KMS-11 (cell line): ENCODE data around the gene ZDHHC22.

Source experiments
- H2AFZ ChIP-seq: fragments of 200-600 bp; sonication (generic); 2 replicates; pipeline ENCODE4 v1.6.1; 2016; ENCODE audit warnings: antibody characterized with exemption, mixed run types, low read depth
- H3K27ac ChIP-seq: fragments of 200-600 bp; sonication (generic); 2 replicates; pipeline ENCODE4 v1.6.1; 2016; ENCODE audit warnings: mild to moderate bottlenecking, mixed run types
- H3K27me3 ChIP-seq: fragments of 200-600 bp; sonication (generic); 2 replicates; pipeline ENCODE4 v1.6.1; 2017; ENCODE audit warnings: mild to moderate bottlenecking, low read depth, mixed run types, moderate library complexity; ENCODE audit not compliant: insufficient read depth
- H3K36me3 ChIP-seq: fragments of 200-600 bp; sonication (generic); 2 replicates; pipeline ENCODE4 v1.6.1; 2017; ENCODE audit warnings: mild to moderate bottlenecking, mixed run types; ENCODE audit not compliant: insufficient read depth
- H3K4me1 ChIP-seq: fragments of 200-600 bp; sonication (generic); 2 replicates; pipeline ENCODE4 v1.6.1; 2016; ENCODE audit warnings: mild to moderate bottlenecking, low read depth, mixed run types; ENCODE audit not compliant: poor library complexity, severe bottlenecking
- H3K4me2 ChIP-seq: fragments of 200-600 bp; sonication (generic); 2 replicates; pipeline ENCODE4 v1.7.0; 2016; ENCODE audit warnings: mild to moderate bottlenecking, mixed run types
- H3K4me3 ChIP-seq: fragments of 200-600 bp; sonication (generic); IDR thresholded peaks from 2 replicates; pipeline ENCODE4 v1.6.1; 2017; ENCODE audit warnings: low read depth, low read length, mixed read lengths; ENCODE audit not compliant: insufficient read depth
- H3K79me2 ChIP-seq: fragments of 200-600 bp; sonication (generic); 2 replicates; pipeline ENCODE4 v1.6.1; 2016; ENCODE audit warnings: low read depth, mixed run types; ENCODE audit not compliant: insufficient read depth
- H3K9ac ChIP-seq: fragments of 200-600 bp; sonication (generic); 2 replicates; pipeline ENCODE4 v1.6.1; 2016; ENCODE audit warnings: mild to moderate bottlenecking, mixed run types
- H4K20me1 ChIP-seq: fragments of 200-600 bp; sonication (generic); 2 replicates; pipeline ENCODE4 v1.6.1; 2016; ENCODE audit warnings: mild to moderate bottlenecking, mixed run types; ENCODE audit not compliant: insufficient read depth
- CTCF ChIP-seq: fragments of 200-600 bp; sonication (generic); conservative IDR thresholded peaks from 2 replicates; pipeline ENCODE4 v1.6.1; 2017; ENCODE audit warnings: low read depth, mild to moderate bottlenecking, antibody characterized with exemption, low read length, moderate library complexity, mixed read lengths

ZDHHC22 gene

GRCh38 chr14:77186911-77187648 is 45.5 kb upstream of the ZDHHC22 start:
- Histone ChIP-seq H3K4me1 (no peaks in the 10 kb centered on the region), H3K4me3 (no peak overlapping the region), H3K36me3 (no peaks in the 10 kb centered on the region), H3K9ac (no peak overlapping the region), H3K27me3 (no peaks in the 10 kb centered on the region), H2AFZ (no peak overlapping the region), H4K20me1 (no peaks in the 10 kb centered on the region), H3K4me2 (no peak overlapping the region), H3K79me2 (no peaks in the 10 kb centered on the region), H3K27ac (no peak overlapping the region)
- TF ChIP-seq CTCF, result no peak

- no peaks in the 10 kb centered on the region for H3K79me2 ChIP-seq
- no peak overlapping the region for H3K4me3 ChIP-seq
- no peaks in the 10 kb centered on the region for H3K27me3 ChIP-seq
- H3K4me1 ChIP-seq, result peaks cover 9% of the 10 kb centered on the region
- no peak overlapping the region for H3K4me2 ChIP-seq
- no peaks in the 10 kb centered on the region for H4K20me1 ChIP-seq
- no peak for TF ChIP-seq CTCF
- no peak overlapping the region for H2AFZ ChIP-seq
- H3K27ac ChIP-seq, result no peak overlapping the region
- H3K36me3 ChIP-seq, result no peaks in the 10 kb centered on the region
- H3K9ac ChIP-seq, result no peak overlapping the region
These were observed 43.5 kb upstream of the ZDHHC22 start for GRCh38 chr14:77185093-77185465.

GRCh38 chr14:77184396-77185092 is 43.0 kb upstream of the ZDHHC22 start:
- Histone ChIP-seq H3K36me3 (no peaks in the 10 kb centered on the region), H3K4me1 (peaks cover 9% of the 10 kb centered on the region), H3K27me3 (no peaks in the 10 kb centered on the region), H3K27ac (no peak overlapping the region), H4K20me1 (no peaks in the 10 kb centered on the region), H3K9ac (no peak overlapping the region), H3K79me2 (no peaks in the 10 kb centered on the region), H3K4me3 (no peak overlapping the region), H3K4me2 (no peak overlapping the region), H2AFZ (no peak overlapping the region)
- TF ChIP-seq CTCF, result no peak

GRCh38 chr14:77183896-77184295 is 42.3 kb upstream of the ZDHHC22 start:
- TF ChIP-seq CTCF, result no peak
- no peaks in the 10 kb centered on the region for H3K27me3 ChIP-seq
- no peak overlapping the region for H2AFZ ChIP-seq
- peaks cover 9% of the 10 kb centered on the region for H3K4me1 ChIP-seq
- no peaks in the 10 kb centered on the region for H3K36me3 ChIP-seq
- H3K79me2 ChIP-seq, result no peaks in the 10 kb centered on the region
- H3K27ac ChIP-seq, result no peak overlapping the region
- no peak overlapping the region for H3K9ac ChIP-seq
- H3K4me3 ChIP-seq, result no peak overlapping the region
- H4K20me1 ChIP-seq, result no peaks in the 10 kb centered on the region
- H3K4me2 ChIP-seq, result no peak overlapping the region
